CD4-positive, CD25-positive, alpha-beta regulatory T cell (primary cell): ENCODE data around the gene UBD. TPM values are rescaled to one million over a fixed set of nuclear protein-coding genes. Genes with fewer than 3 reads are reported as not detected.

Experiments
- ATAC-seq, 2 donors: fragments of 150-1000 bp; cut with Tn5 transposase; one replicate each; pipeline ENCODE4 v1.10.0; 2021; ENCODE audit warnings: low read depth in 2 of 2, moderate number of reproducible peaks in 2 of 2, moderate library complexity in 1 of 2
- DNase-seq, 3 donors: peaks; one replicate each; pipeline versions ENCODE4 v3.0.0 to v3.0.0-alpha.2; 2012 to 2022; ENCODE audit warnings: mixed read lengths in 1 of 3
- H3K27ac ChIP-seq: one replicate; pipeline ENCODE4 v1.7.0; 2013; ENCODE audit warnings: mild to moderate bottlenecking, low read length; ENCODE audit not compliant: insufficient read depth, poor library complexity, severe bottlenecking
- H3K27me3 ChIP-seq: one replicate; pipeline ENCODE4 v1.7.0; 2013; ENCODE audit warnings: low read length; ENCODE audit not compliant: control insufficient read depth, insufficient read depth
- H3K36me3 ChIP-seq: one replicate; pipeline ENCODE4 v1.7.0; 2013; ENCODE audit warnings: mild to moderate bottlenecking, low read length, moderate library complexity; ENCODE audit not compliant: control insufficient read depth, insufficient read depth
- H3K4me1 ChIP-seq: 2 replicates; pipeline ENCODE4 v1.7.0; 2013; ENCODE audit warnings: mild to moderate bottlenecking, low read length; ENCODE audit not compliant: insufficient read depth, control insufficient read depth, poor library complexity, severe bottlenecking
- H3K4me3 ChIP-seq: one replicate; pipeline ENCODE4 v1.7.0; 2013; ENCODE audit warnings: low read depth, mild to moderate bottlenecking, low read length, moderate library complexity
- H3K9me3 ChIP-seq, 2 experiments: 1 replicate in 1 of 2; 2 replicates in 1 of 2; pipeline ENCODE4 v1.7.0; 2013; ENCODE audit warnings: low read length in 2 of 2, mild to moderate bottlenecking in 1 of 2, moderate library complexity in 1 of 2; ENCODE audit not compliant: control insufficient read depth in 2 of 2
- H3K27ac Mint-ChIP-seq, 3 donors: one replicate each; pipeline ENCODE4 v1.8.0; 2020 to 2022; ENCODE audit warnings: mild to moderate bottlenecking in 3 of 3, mixed read lengths in 3 of 3, moderate library complexity in 2 of 3
- H3K27me3 Mint-ChIP-seq: one replicate; pipeline ENCODE4 v1.8.0; 2022; ENCODE audit warnings: mild to moderate bottlenecking, mixed read lengths
- H3K36me3 Mint-ChIP-seq: one replicate; pipeline ENCODE4 v1.8.0; 2020; ENCODE audit warnings: mixed read lengths
- H3K4me1 Mint-ChIP-seq, 4 donors: one replicate each; pipeline ENCODE4 v1.8.0; 2020 to 2022; ENCODE audit warnings: mixed read lengths in 4 of 4, mild to moderate bottlenecking in 1 of 4
- H3K4me3 Mint-ChIP-seq, 4 donors: one replicate each; pipeline ENCODE4 v1.8.0; 2020 to 2022; ENCODE audit warnings: mild to moderate bottlenecking in 4 of 4, mixed read lengths in 4 of 4, moderate library complexity in 3 of 4
- H3K9me3 Mint-ChIP-seq, 7 donors: one replicate each; pipeline ENCODE4 v1.8.0; 2020 to 2022; ENCODE audit warnings: mixed read lengths in 7 of 7, mild to moderate bottlenecking in 3 of 7, moderate library complexity in 2 of 7
- polyA plus RNA-seq, 4 donors: library from polyadenylated mRNA; unstranded; fragments of 300-500 nt; fragmentation: Illumina TruSeq; gene quantifications; one replicate each; pipeline ENCODE4 v1.2.3, GENCODE V29; 2021
- total RNA-seq: library from RNA; stranded (reverse); gene quantifications from one replicate; pipeline ENCODE4 v1.2.3, GENCODE V29; 2022

UBD gene
- total and polyA plus RNA-seq, 5 donors from 2014 or later, result not detected

GRCh38 chr6:29527126-29527525, 32.4 kb downstream of the UBD start:
- no peak overlapping the region for H3K4me3 Mint-ChIP-seq
- no peaks in the 10 kb centered on the region for H3K4me1 ChIP-seq

GRCh38 chr6:29525311-29525639, 34.3 kb downstream of the UBD start:
- Mint-ChIP-seq H3K36me3 (no peaks in the 10 kb centered on the region), H3K4me1 (no peaks in the 10 kb centered on the region), H3K27ac (no peak overlapping the region), H3K4me3 (no peak overlapping the region), H3K9me3 (peaks cover 0 to 5% (median 0%) of the 10 kb centered on the region in 7 donors), H3K27me3 (peaks cover 42% of the 10 kb centered on the region)
- Histone ChIP-seq H3K36me3 (no peaks in the 10 kb centered on the region), H3K4me1 (no peaks in the 10 kb centered on the region), H3K9me3 (no peaks in the 10 kb centered on the region), H3K27ac (no peak overlapping the region), H3K4me3 (no peak overlapping the region), H3K27me3 (peaks cover 6% of the 10 kb centered on the region)
- ATAC-seq (no peak), DNase-seq (no peak)

More at GRCh38 chr6:29527126-29527525, 32.4 kb downstream of the UBD start:
- no peak for ATAC-seq
- Histone ChIP-seq H3K27me3 (peaks cover 3% of the 10 kb centered on the region), H3K27ac (no peak overlapping the region), H3K36me3 (no peaks in the 10 kb centered on the region), H3K4me3 (no peak overlapping the region), H3K9me3 (no peaks in the 10 kb centered on the region)
- peaks cover 0 to 5% (median 0%) of the 10 kb centered on the region in 7 donors for H3K9me3 Mint-ChIP-seq
- H3K27me3 Mint-ChIP-seq, result peaks cover 34% of the 10 kb centered on the region
- no peaks in the 10 kb centered on the region for H3K4me1 Mint-ChIP-seq
- H3K36me3 Mint-ChIP-seq, result no peaks in the 10 kb centered on the region
- DNase-seq, result no peak
- no peak overlapping the region for H3K27ac Mint-ChIP-seq

GRCh38 chr6:29524444-29525310, 34.9 kb downstream of the UBD start:
- H3K9me3 Mint-ChIP-seq, result peaks cover 0 to 5% (median 0%) of the 10 kb centered on the region in 7 donors
- no peak overlapping the region for H3K4me3 Mint-ChIP-seq
- no peaks in the 10 kb centered on the region for H3K36me3 ChIP-seq
- H3K4me1 Mint-ChIP-seq, result no peaks in the 10 kb centered on the region
- H3K27me3 ChIP-seq, result peaks cover 6% of the 10 kb centered on the region
- no peak for ATAC-seq
- H3K27me3 Mint-ChIP-seq, result peaks cover 47% of the 10 kb centered on the region
- no peaks in the 10 kb centered on the region for H3K4me1 ChIP-seq
- H3K9me3 ChIP-seq, result no peaks in the 10 kb centered on the region
- no peak for DNase-seq
- no peak overlapping the region for H3K27ac Mint-ChIP-seq
- H3K36me3 Mint-ChIP-seq, result no peaks in the 10 kb centered on the region
- no peak overlapping the region for H3K27ac ChIP-seq
- no peak overlapping the region for H3K4me3 ChIP-seq

- peaks cover 0 to 3% (median 0%) of the 10 kb centered on the region in 7 donors for H3K9me3 Mint-ChIP-seq
- no peak overlapping the region for H3K27ac ChIP-seq
- H3K27ac Mint-ChIP-seq, result no peak overlapping the region
- no peaks in the 10 kb centered on the region for H3K4me1 Mint-ChIP-seq
- ATAC-seq (no peak), DNase-seq (no peak)
- peaks cover 6% of the 10 kb centered on the region for H3K27me3 ChIP-seq
- no peaks in the 10 kb centered on the region for H3K4me1 ChIP-seq
- H3K4me3 ChIP-seq, result no peak overlapping the region
- no peak overlapping the region for H3K4me3 Mint-ChIP-seq
- H3K27me3 Mint-ChIP-seq, result peaks cover 48% of the 10 kb centered on the region
- no peaks in the 10 kb centered on the region for H3K36me3 Mint-ChIP-seq
- no peaks in the 10 kb centered on the region for H3K36me3 ChIP-seq
- H3K9me3 ChIP-seq, result no peaks in the 10 kb centered on the region
These were observed 35.5 kb downstream of the UBD start for GRCh38 chr6:29524044-29524443.

- Histone ChIP-seq H3K27me3 (peaks cover 6% of the 10 kb centered on the region), H3K4me1 (no peaks in the 10 kb centered on the region), H3K27ac (no peak overlapping the region), H3K36me3 (no peaks in the 10 kb centered on the region), H3K4me3 (no peak overlapping the region), H3K9me3 (no peaks in the 10 kb centered on the region)
- no peak for ATAC-seq
- Mint-ChIP-seq H3K4me3 (no peak overlapping the region), H3K27ac (no peak overlapping the region), H3K36me3 (no peaks in the 10 kb centered on the region), H3K9me3 (peaks cover 0 to 3% (median 0%) of the 10 kb centered on the region in 7 donors), H3K27me3 (peaks cover 45% of the 10 kb centered on the region), H3K4me1 (no peaks in the 10 kb centered on the region)
- no peak for DNase-seq
These were observed 37.3 kb downstream of the UBD start for GRCh38 chr6:29522227-29522626.

- no peak for DNase-seq
- no peak overlapping the region for H3K4me3 Mint-ChIP-seq
- no peaks in the 10 kb centered on the region for H3K36me3 ChIP-seq
- peaks cover 3% of the 10 kb centered on the region for H3K27me3 ChIP-seq
- peaks cover 38% of the 10 kb centered on the region for H3K27me3 Mint-ChIP-seq
- H3K4me3 ChIP-seq, result no peak overlapping the region
- no peak for ATAC-seq
- H3K4me1 Mint-ChIP-seq, result peaks cover 2 to 5% (median 2%) of the 10 kb centered on the region in 4 donors
- H3K27ac ChIP-seq, result no peak overlapping the region
- no peaks in the 10 kb centered on the region for H3K4me1 ChIP-seq
- no peak overlapping the region for H3K27ac Mint-ChIP-seq
- no peaks in the 10 kb centered on the region for H3K9me3 ChIP-seq
- no peaks in the 10 kb centered on the region for H3K36me3 Mint-ChIP-seq
- H3K9me3 Mint-ChIP-seq, result peaks cover 0 to 1% (median 0%) of the 10 kb centered on the region in 7 donors
These were observed 38.4 kb downstream of the UBD start for GRCh38 chr6:29521006-29521680.

- ATAC-seq (no peak), DNase-seq (no peak)
- H3K27ac ChIP-seq, result no peak overlapping the region
- no peak overlapping the region for H3K4me3 ChIP-seq
- Mint-ChIP-seq H3K9me3 (peaks cover 0 to 1% (median 0%) of the 10 kb centered on the region in 7 donors), H3K36me3 (no peaks in the 10 kb centered on the region), H3K4me3 (no peak overlapping the region), H3K27ac (no peak overlapping the region), H3K27me3 (peaks cover 30% of the 10 kb centered on the region), H3K4me1 (peaks cover 5 to 10% (median 7%) of the 10 kb centered on the region in 4 donors)
- no peaks in the 10 kb centered on the region for H3K36me3 ChIP-seq
- no peaks in the 10 kb centered on the region for H3K9me3 ChIP-seq
- no peaks in the 10 kb centered on the region for H3K4me1 ChIP-seq
- peaks cover 3% of the 10 kb centered on the region for H3K27me3 ChIP-seq
These were observed 39.3 kb downstream of the UBD start for GRCh38 chr6:29520232-29520631.
